ENCODE data around the gene EDAR.

Gene EDAR

DNA sequence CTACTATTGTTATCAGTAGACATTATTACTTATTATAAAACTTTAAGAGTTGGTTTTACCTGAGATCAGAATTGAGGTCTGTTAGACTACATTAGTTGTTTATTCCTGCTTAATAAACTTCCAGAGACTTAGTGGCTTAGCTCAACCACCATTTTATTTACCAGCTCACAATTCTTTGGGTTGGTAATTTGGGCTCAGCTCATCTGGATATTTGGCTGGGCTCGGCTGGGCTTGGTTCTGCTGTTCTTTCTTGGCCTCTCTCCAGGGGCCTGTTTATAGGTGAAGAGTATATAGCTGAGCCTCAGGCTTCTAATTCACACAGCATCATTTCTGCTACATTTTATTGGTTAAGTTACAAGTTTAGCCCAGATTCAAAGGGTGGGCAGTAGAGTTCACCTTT lies 134.5 kb downstream of the EDAR start:
- no peak for DNase-seq (ENCODE audit: low read depth, low spot score)

DNA sequence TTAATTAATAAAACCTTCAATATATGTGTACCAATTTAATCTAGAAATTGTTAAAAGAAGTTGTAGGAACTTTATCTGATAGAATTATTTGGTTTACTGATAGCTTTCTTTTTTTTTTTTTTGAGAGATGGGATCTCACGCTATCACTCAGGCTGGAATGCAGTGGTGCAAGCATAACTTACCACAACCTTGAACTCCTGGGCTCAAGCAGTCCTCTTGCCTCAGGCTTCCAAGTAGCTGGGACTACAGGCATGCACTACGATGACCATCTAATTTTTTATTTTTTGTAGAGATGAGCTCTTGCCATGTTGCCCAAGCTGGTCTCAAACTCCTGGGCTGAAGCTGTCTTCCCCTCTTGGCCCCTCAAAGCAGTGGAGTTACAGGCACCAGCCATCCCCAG lies 135.6 kb downstream of the EDAR start:
- DNase-seq (ENCODE audit: low read depth, low spot score), result no peak

DNA sequence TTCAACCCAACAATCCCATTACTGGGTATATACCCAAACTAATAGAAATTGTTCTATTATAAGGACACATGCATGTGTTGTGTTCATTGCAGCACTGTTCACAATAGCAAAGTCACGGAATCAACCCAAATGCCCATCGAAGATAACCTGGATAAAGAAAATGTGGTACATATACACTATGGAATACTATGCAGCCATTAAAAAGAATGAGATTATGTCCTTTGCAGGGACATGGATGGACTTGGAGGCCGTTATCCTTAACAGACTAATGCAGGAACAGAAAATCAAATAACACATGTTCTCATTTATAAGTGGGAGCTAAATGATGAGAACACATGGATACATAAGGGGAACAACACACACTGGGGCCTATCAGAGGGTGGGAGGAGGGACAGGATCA lies 136.6 kb downstream of the EDAR start:
- no peak for DNase-seq (ENCODE audit: low read depth, low spot score)

DNA sequence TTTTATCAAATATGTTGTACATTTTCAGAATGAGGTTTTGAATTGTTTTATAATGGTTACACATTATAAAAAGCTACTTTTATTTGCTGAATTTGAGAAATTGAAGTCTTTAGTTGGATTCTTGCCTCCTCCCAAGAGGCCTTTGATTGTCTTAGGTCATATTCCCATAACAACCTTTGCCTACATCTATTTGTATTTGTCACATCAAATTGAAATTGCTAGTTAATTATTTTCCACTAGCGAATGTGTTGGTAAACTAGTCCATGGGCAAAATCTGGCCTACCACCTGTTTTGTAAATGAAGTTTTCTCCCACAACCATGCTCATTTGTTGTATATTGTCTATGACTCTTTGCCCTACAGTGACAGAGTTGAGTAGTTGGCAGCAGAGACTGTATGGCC lies 142.0 kb downstream of the EDAR start:
- no peak for DNase-seq (ENCODE audit: low read depth, low spot score)

DNA sequence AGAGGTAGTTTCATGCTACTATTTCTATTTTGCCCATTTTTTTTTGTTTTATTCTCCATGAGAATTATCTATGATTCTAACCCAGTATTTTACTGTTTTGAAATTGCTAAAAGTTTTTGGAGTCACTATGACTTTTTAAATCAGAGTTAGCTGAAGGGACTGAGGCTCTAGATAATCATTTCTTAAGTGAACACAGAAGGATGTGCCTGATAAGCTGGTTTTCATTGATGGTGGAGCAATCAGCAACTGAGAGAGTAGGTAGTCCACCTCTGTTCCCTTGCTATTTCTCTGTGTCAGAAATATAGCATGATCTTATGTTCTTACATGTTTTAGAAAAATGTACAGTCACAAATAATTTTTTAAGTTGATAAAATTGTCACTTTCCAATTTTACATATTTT lies 143.1 kb downstream of the EDAR start:
- DNase-seq (ENCODE audit: low read depth, low spot score), result no peak

All from activated naive CD8-positive, alpha-beta T cell treated with anti-CD3 and anti-CD28 coated beads, Interleukin-2, amount 50 U/mL, for 16 hours (primary cell).